ENCODE measurements around the gene ADAMTS4.

Gene ADAMTS4

GRCh38 chr1:161198897-161199431 is at the start of gene ADAMTS4:
ADAMTS4 (minus strand) TSS chr1:161199054; CDS start chr1:161198627, 427 bp downstream.
- in situ Hi-C loops (cut with MboI; ENCODE audit: low sequenced_read_pairs) = loop anchor here (5.0 to 25.0 kb wide), 2 partner anchors 168 to 538 kb away; partner anchors contain the start of genes CFAP126 and DUSP12

GRCh38 chr1:161244888-161245287 is 46.0 kb upstream of the ADAMTS4 start:
- in situ Hi-C loops (cut with MboI; ENCODE audit: low sequenced_read_pairs) = no loop called here

- in situ Hi-C loops (cut with MboI; ENCODE audit: low sequenced_read_pairs) = no loop called here
Observed at GRCh38 chr1:161242313-161242712, 43.5 kb upstream of the ADAMTS4 start.

- in situ Hi-C loops (cut with MboI; ENCODE audit: low sequenced_read_pairs) = no loop called here
Observed at GRCh38 chr1:161241682-161242081, 42.8 kb upstream of the ADAMTS4 start.

- in situ Hi-C loops (cut with MboI; ENCODE audit: low sequenced_read_pairs) = no loop called here
Observed at GRCh38 chr1:161238039-161238473, 39.2 kb upstream of the ADAMTS4 start, which contains the start of gene NR1I3. NR1I3 (minus strand) TSS chr1:161238203; CDS start chr1:161236565, 1,638 bp downstream.

GRCh38 chr1:161235957-161236775 is 37.3 kb upstream of the ADAMTS4 start:
- in situ Hi-C loops (cut with MboI; ENCODE audit: low sequenced_read_pairs) = no loop called here

GRCh38 chr1:161233102-161233501 is 34.2 kb upstream of the ADAMTS4 start:
- in situ Hi-C loops (cut with MboI; ENCODE audit: low sequenced_read_pairs) = no loop called here

GRCh38 chr1:161230762-161231161 is 31.9 kb upstream of the ADAMTS4 start:
- in situ Hi-C loops (cut with MboI; ENCODE audit: low sequenced_read_pairs) = no loop called here

- in situ Hi-C loops (cut with MboI; ENCODE audit: low sequenced_read_pairs) = loop anchor here (5.0 kb wide), 1 partner anchor 62 kb away; no protein-coding TSS in a partner anchor
Observed at GRCh38 chr1:161229896-161230295, 31.0 kb upstream of the ADAMTS4 start.

GRCh38 chr1:161228032-161228431 is 29.2 kb upstream of the ADAMTS4 start:
- in situ Hi-C loops (cut with MboI; ENCODE audit: low sequenced_read_pairs) = loop anchor here (5.0 kb wide), 1 partner anchor 64 kb away; no protein-coding TSS in a partner anchor

GRCh38 chr1:161227196-161227871 is 28.5 kb upstream of the ADAMTS4 start:
- in situ Hi-C loops (cut with MboI; ENCODE audit: low sequenced_read_pairs) = loop anchor here (5.0 kb wide), 1 partner anchor 65 kb away; no protein-coding TSS in a partner anchor

GRCh38 chr1:161226759-161227158 is 27.9 kb upstream of the ADAMTS4 start:
- in situ Hi-C loops (cut with MboI; ENCODE audit: low sequenced_read_pairs) = loop anchor here (5.0 kb wide), 1 partner anchor 66 kb away; no protein-coding TSS in a partner anchor

GRCh38 chr1:161226320-161226711 is 27.5 kb upstream of the ADAMTS4 start:
- in situ Hi-C loops (cut with MboI; ENCODE audit: low sequenced_read_pairs) = loop anchor here (5.0 kb wide), 1 partner anchor 66 kb away; no protein-coding TSS in a partner anchor

- in situ Hi-C loops (cut with MboI; ENCODE audit: low sequenced_read_pairs) = loop anchor here (5.0 kb wide), 1 partner anchor 67 kb away; no protein-coding TSS in a partner anchor
Observed at GRCh38 chr1:161225534-161226319, 26.9 kb upstream of the ADAMTS4 start, which contains the start of gene TOMM40L. TOMM40L (plus strand) TSS chr1:161226060; CDS start chr1:161226490, 430 bp downstream.

GRCh38 chr1:161225178-161225533 is 26.3 kb upstream of the ADAMTS4 start:
- in situ Hi-C loops (cut with MboI; ENCODE audit: low sequenced_read_pairs) = loop anchor here (5.0 kb wide), 1 partner anchor 67 kb away; no protein-coding TSS in a partner anchor

- in situ Hi-C loops (cut with MboI; ENCODE audit: low sequenced_read_pairs) = loop anchor here (5.0 kb wide), 1 partner anchor 68 kb away; no protein-coding TSS in a partner anchor
Observed at GRCh38 chr1:161224695-161225087, 25.8 kb upstream of the ADAMTS4 start.

- in situ Hi-C loops (cut with MboI; ENCODE audit: low sequenced_read_pairs) = no loop called here
Observed at GRCh38 chr1:161223805-161224694, 25.2 kb upstream of the ADAMTS4 start.

- in situ Hi-C loops (cut with MboI; ENCODE audit: low sequenced_read_pairs) = no loop called here
Observed at GRCh38 chr1:161222175-161223019, 23.5 kb upstream of the ADAMTS4 start.

Data from HL-60/S4 (cell line).